ENCODE results near the gene ATG9B.

ATG9B gene

GRCh38 chr7:151066273-151066974 lies 42.1 kb upstream of the ATG9B start:
- TF ChIP-seq CTCF (IDR thresholded peaks at IDR 0.05; ENCODE audit: extremely low read depth, missing control alignments) = no peak
- no peak for DNase-seq (ENCODE audit: low spot score)

GRCh38 chr7:151065516-151065915 lies 41.2 kb upstream of the ATG9B start:
- no peak for TF ChIP-seq CTCF (IDR thresholded peaks at IDR 0.05; ENCODE audit: extremely low read depth, missing control alignments)
- DNase-seq (ENCODE audit: low spot score) = no peak

- no peak for DNase-seq (ENCODE audit: low spot score)
- TF ChIP-seq CTCF (IDR thresholded peaks at IDR 0.05; ENCODE audit: extremely low read depth, missing control alignments) = no peak
Observed at GRCh38 chr7:151064993-151065392, 40.7 kb upstream of the ATG9B start.

- no peak for DNase-seq (ENCODE audit: low spot score)
- no peak for TF ChIP-seq CTCF (IDR thresholded peaks at IDR 0.05; ENCODE audit: extremely low read depth, missing control alignments)
Observed at GRCh38 chr7:151064454-151064853, 40.2 kb upstream of the ATG9B start.

GRCh38 chr7:151063212-151063561 lies 38.9 kb upstream of the ATG9B start:
- no peak for TF ChIP-seq CTCF (IDR thresholded peaks at IDR 0.05; ENCODE audit: extremely low read depth, missing control alignments)
- no peak for DNase-seq (ENCODE audit: low spot score)

- TF ChIP-seq CTCF (IDR thresholded peaks at IDR 0.05; ENCODE audit: extremely low read depth, missing control alignments) = no peak
- no peak for DNase-seq (ENCODE audit: low spot score)
Observed at GRCh38 chr7:151062399-151063211, 38.3 kb upstream of the ATG9B start.

- no peak for DNase-seq (ENCODE audit: low spot score)
- TF ChIP-seq CTCF (IDR thresholded peaks at IDR 0.05; ENCODE audit: extremely low read depth, missing control alignments) = no peak
Observed at GRCh38 chr7:151062111-151062398, 37.8 kb upstream of the ATG9B start.

All from GM20000 (cell line).